ENCODE results near the gene AXL.
"Not testable (repeated sequence)": the region's sequence is repeated elsewhere in the genome, so short reads cannot be mapped to it uniquely, and the experiment has no call there.

AXL gene

DNA sequence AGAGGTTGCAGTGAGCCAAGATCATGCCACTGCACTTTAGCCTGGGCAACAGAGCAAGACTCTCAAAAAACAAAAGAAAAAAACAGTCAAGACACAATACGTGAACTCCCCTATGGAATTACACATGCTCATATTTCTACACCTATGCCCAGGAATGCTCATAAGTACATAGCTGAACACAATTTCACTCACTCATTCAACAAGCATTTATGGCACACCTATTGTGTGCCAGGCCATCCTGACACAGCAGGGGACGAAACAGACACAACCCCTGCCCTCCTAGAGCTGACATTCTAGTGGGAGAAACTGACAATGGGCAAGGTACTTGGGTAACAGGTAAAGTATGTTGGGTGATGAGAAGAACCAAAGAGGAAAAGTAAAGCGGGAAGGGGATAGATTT, 9.5 kb downstream of the AXL start:
- Histone ChIP-seq H3K4me3 (ENCODE audit: low read length) (no peak overlapping the region), H3K36me3 (ENCODE audit: insufficient read depth, low read depth, low read length) (no peaks in the 10 kb centered on the region), H3K27ac (ENCODE audit: low read length) (no peak overlapping the region), H3K27me3 (ENCODE audit: insufficient read depth, low read length) (no peaks in the 10 kb centered on the region), H3K4me1 (ENCODE audit: insufficient read depth, low read length) (peaks cover 16% of the 10 kb centered on the region), H3K9me3 (ENCODE audit: insufficient read depth, low read depth, low read length) (no peaks in the 10 kb centered on the region), H3K9ac (ENCODE audit: low read depth, low read length) (no peak overlapping the region)

DNA sequence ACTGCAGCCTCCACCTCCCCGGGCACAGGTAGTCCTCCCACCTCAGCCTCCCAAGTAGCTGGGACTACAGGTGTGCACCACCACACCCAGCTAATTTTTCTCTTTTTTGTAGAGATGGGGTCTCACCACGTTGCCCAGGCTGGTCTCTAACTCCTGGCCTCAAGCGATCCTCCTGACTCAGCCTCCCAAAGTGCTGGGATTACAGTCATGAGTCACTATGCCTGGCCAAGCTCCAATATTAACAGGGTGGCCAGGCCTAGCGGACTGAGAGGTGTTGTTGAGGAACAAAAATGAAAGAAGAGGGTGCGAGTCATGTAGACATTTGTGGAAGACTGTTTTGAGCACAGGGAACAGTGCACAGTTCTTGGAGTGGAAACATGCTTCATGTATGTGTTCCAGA, 10.3 kb downstream of the AXL start:
- not testable (repeated sequence) for H3K4me1 ChIP-seq (ENCODE audit: insufficient read depth, low read length); H3K27me3 ChIP-seq (ENCODE audit: insufficient read depth, low read length); H3K4me3 ChIP-seq (ENCODE audit: low read length); H3K9ac ChIP-seq (ENCODE audit: low read depth, low read length); H3K9me3 ChIP-seq (ENCODE audit: insufficient read depth, low read depth, low read length); H3K36me3 ChIP-seq (ENCODE audit: insufficient read depth, low read depth, low read length); H3K27ac ChIP-seq (ENCODE audit: low read length)

DNA sequence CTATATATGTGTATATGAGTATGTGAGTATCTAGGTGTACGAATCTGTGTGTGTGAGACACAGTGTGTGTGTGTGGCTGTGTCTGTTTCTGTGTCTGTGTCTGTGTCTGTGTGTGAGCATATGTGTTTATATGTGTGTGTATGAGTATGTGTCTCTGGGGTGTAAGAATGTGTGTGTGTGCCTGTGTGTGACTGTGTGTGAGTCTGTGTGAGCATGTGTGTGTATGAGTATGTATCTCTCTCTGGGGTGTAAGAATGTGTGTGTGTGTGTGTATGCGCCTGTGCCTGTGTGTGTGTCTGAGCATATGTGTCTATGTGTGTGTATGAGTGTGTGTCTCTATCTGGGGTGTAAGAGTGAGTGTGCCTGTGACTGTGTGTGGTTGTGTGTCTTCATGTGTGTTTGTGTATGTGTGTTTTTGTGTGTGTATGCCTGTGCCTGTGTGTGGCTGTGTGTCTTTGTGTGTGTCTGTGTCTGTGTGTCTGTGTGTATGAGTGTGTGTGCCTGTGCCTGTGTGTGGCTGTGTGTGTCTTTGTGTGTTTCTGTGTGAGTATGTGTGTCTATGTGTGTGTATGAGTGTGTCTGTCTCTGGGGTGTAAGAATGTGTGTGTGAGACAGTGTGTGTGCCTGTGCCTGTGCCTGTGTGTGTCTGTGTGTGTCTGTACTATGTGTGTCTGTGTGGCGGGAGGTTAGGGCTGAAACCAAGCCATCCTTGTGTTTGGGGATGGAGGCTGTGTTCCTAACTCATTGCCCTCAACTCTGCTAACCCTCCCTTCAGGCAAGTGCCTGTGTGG, 11.2 kb downstream of the AXL start:
- H3K4me3 ChIP-seq (ENCODE audit: low read length) = no peak overlapping the region
- H3K27ac ChIP-seq (ENCODE audit: low read length) = no peak overlapping the region
- H3K36me3 ChIP-seq (ENCODE audit: insufficient read depth, low read depth, low read length) = peaks cover 6% of the 10 kb centered on the region
- H3K9me3 ChIP-seq (ENCODE audit: insufficient read depth, low read depth, low read length) = no peaks in the 10 kb centered on the region
- H3K4me1 ChIP-seq (ENCODE audit: insufficient read depth, low read length) = peaks cover 9% of the 10 kb centered on the region
- H3K9ac ChIP-seq (ENCODE audit: low read depth, low read length) = no peak overlapping the region
- H3K27me3 ChIP-seq (ENCODE audit: insufficient read depth, low read length) = no peaks in the 10 kb centered on the region

DNA sequence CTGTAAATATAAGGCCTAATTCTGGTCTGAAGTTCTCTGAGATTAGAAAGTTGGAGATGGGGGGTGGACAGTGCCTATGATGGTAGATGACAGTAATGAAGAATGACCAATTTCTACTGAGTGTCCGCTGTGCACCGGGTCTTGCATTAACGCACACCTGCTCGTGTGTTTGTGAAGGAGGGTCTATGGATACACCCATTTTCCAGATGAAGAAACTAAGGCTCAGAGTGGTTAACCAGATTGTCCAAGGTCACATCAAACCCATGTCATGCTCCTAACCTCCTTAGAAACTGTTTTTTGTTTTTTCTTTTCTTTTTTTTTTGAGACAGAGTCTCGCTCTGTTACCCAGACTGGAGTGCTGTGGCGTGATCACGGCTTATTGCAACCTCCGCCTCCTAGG, 13.7 kb downstream of the AXL start:
- peaks cover 6% of the 10 kb centered on the region for H3K36me3 ChIP-seq (ENCODE audit: insufficient read depth, low read depth, low read length)

DNA sequence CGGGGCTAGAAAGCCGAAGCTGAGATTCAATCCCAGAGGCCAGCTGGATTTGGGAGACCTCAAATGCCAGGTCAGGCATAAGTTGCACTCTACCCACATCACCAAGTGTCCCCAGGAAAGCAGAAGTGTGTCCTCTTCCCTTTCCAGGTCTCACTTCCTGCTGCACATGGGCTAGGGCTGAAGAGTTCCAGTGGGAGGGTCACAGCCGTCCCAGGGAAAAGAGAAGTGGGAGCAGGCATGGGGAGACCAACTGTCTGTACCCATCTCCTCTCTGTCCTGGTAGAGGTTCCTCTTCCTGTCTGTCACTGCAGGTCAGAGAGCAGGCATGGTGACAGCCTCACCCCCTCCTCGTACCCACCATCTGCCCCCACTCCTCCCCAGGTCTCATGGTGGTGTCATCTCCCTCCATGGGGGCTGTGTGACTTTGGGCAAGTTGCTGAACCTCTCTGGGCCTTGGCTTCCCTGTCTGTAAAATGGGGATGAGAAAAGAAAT, 14.8 kb downstream of the AXL start:
- no peaks in the 10 kb centered on the region for H3K27me3 ChIP-seq (ENCODE audit: insufficient read depth, low read length)
- no peak overlapping the region for H3K9ac ChIP-seq (ENCODE audit: low read depth, low read length)
- no peaks in the 10 kb centered on the region for H3K4me1 ChIP-seq (ENCODE audit: insufficient read depth, low read length)
- H3K36me3 ChIP-seq (ENCODE audit: insufficient read depth, low read depth, low read length) = peaks cover 6% of the 10 kb centered on the region
- no peaks in the 10 kb centered on the region for H3K9me3 ChIP-seq (ENCODE audit: insufficient read depth, low read depth, low read length)
- no peak overlapping the region for H3K4me3 ChIP-seq (ENCODE audit: low read length)
- H3K27ac ChIP-seq (ENCODE audit: low read length) = no peak overlapping the region

More for the DNA sequence above, 13.7 kb downstream of the AXL start:
- Histone ChIP-seq H3K9me3 (ENCODE audit: insufficient read depth, low read depth, low read length) (no peaks in the 10 kb centered on the region), H3K4me1 (ENCODE audit: insufficient read depth, low read length) (no peaks in the 10 kb centered on the region), H3K9ac (ENCODE audit: low read depth, low read length) (no peak overlapping the region), H3K27ac (ENCODE audit: low read length) (no peak overlapping the region), H3K4me3 (ENCODE audit: low read length) (no peak overlapping the region), H3K27me3 (ENCODE audit: insufficient read depth, low read length) (no peaks in the 10 kb centered on the region)

DNA sequence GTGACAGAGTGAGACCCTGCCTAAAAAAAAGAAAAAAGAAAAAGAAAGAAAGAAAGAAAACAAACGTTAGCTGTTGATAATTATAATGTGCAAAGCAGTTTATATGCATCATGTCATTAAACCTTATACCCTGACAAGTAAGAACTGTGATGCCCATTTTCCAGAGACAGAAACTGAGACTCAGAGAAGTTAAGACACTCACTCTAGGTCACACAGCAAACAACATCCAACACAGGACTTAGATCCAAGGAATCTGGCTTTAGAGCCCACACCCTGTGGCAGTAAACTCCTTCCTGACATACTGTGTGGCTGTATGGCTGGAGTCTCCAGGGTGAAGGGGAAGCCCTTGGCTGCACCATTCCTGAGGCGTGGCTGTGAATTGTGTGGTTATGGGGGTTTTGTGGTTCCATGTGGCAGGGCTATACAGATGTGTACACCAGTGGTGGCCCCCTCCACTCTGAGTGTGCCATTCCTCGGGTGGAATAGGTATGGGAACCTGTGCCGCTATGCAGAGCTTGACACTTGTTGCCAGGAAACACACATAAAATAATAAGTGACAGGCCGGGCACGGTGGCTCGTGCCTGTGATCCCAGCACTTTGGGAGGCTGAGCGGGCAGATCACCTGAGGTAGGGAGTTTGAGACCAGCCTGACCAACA, 15.6 kb downstream of the AXL start:
- Histone ChIP-seq H3K9ac (ENCODE audit: low read depth, low read length) (no peak overlapping the region), H3K27me3 (ENCODE audit: insufficient read depth, low read length) (no peaks in the 10 kb centered on the region)

DNA sequence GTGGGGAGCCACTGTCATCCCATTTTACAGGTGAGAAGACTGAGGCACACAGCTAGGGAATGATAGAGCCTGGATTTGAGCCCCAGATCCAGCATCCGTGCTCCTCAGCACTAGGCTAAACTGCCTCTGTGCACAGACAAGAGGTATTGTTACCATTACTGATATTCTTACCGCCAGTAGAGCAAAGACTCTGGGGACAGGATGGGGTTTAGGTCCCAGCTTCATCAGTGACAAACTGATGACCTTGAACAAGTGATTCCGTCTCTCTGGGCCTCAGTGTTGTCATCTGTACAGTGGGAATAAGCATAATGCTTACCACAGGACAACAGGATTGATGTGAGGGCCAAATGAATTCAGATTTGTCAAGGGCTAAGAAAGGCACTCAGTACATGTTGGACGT, 16.5 kb downstream of the AXL start:
- Histone ChIP-seq H3K27ac (ENCODE audit: low read length) (no peak overlapping the region), H3K36me3 (ENCODE audit: insufficient read depth, low read depth, low read length) (peaks cover 16% of the 10 kb centered on the region), H3K9me3 (ENCODE audit: insufficient read depth, low read depth, low read length) (no peaks in the 10 kb centered on the region), H3K4me3 (ENCODE audit: low read length) (no peak overlapping the region), H3K9ac (ENCODE audit: low read depth, low read length) (no peak overlapping the region), H3K27me3 (ENCODE audit: insufficient read depth, low read length) (no peaks in the 10 kb centered on the region), H3K4me1 (ENCODE audit: insufficient read depth, low read length) (no peaks in the 10 kb centered on the region)

More for the DNA sequence above, 15.6 kb downstream of the AXL start:
- Histone ChIP-seq H3K27ac (ENCODE audit: low read length) (no peak overlapping the region), H3K36me3 (ENCODE audit: insufficient read depth, low read depth, low read length) (peaks cover 12% of the 10 kb centered on the region), H3K4me3 (ENCODE audit: low read length) (no peak overlapping the region), H3K9me3 (ENCODE audit: insufficient read depth, low read depth, low read length) (no peaks in the 10 kb centered on the region), H3K4me1 (ENCODE audit: insufficient read depth, low read length) (no peaks in the 10 kb centered on the region)

DNA sequence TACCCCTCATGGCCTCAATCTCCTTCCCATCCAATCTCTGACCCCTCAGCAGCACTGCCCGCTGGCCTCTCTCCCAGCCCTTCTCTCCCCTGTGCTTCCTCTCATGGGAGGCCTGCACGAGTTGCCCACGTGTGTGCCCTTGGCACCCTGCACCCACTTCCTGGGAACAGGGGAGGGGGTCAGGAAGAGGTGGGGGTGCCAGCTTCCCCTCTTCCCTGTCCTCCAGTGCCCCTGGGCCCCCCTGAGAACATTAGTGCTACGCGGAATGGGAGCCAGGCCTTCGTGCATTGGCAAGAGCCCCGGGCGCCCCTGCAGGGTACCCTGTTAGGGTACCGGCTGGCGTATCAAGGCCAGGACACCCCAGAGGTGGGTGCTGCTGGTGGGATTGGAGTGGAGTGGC, 19.2 kb downstream of the AXL start:
- Histone ChIP-seq H3K9me3 (ENCODE audit: insufficient read depth, low read depth, low read length) (no peaks in the 10 kb centered on the region), H3K4me1 (ENCODE audit: insufficient read depth, low read length) (no peaks in the 10 kb centered on the region), H3K9ac (ENCODE audit: low read depth, low read length) (no peak overlapping the region), H3K4me3 (ENCODE audit: low read length) (no peak overlapping the region), H3K27ac (ENCODE audit: low read length) (no peak overlapping the region), H3K27me3 (ENCODE audit: insufficient read depth, low read length) (no peaks in the 10 kb centered on the region), H3K36me3 (ENCODE audit: insufficient read depth, low read depth, low read length) (peaks cover 35% of the 10 kb centered on the region)

DNA sequence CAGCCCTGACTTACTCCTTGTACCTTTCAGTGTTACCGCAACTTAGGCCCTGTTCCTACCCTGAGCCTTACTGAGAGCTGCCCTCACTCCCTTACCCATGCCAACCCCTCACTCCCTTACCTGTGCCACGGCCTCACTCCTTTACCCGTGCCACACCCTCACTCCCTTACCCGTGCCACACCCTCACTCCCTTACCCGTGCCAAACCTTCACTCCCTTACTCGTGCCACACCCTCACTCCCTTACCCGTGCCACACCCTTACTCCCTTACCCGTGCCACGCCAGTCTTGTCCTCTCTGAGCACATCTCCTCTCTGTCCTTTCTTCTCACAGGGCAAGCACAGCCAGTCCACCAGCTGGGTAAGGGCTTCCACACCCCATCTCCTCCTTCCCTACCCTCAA, 20.3 kb downstream of the AXL start:
- Histone ChIP-seq H3K36me3 (ENCODE audit: insufficient read depth, low read depth, low read length) (peaks cover 34% of the 10 kb centered on the region), H3K9me3 (ENCODE audit: insufficient read depth, low read depth, low read length) (no peaks in the 10 kb centered on the region), H3K9ac (ENCODE audit: low read depth, low read length) (no peak overlapping the region), H3K4me3 (ENCODE audit: low read length) (no peak overlapping the region), H3K27me3 (ENCODE audit: insufficient read depth, low read length) (no peaks in the 10 kb centered on the region), H3K27ac (ENCODE audit: low read length) (no peak overlapping the region), H3K4me1 (ENCODE audit: insufficient read depth, low read length) (no peaks in the 10 kb centered on the region)

DNA sequence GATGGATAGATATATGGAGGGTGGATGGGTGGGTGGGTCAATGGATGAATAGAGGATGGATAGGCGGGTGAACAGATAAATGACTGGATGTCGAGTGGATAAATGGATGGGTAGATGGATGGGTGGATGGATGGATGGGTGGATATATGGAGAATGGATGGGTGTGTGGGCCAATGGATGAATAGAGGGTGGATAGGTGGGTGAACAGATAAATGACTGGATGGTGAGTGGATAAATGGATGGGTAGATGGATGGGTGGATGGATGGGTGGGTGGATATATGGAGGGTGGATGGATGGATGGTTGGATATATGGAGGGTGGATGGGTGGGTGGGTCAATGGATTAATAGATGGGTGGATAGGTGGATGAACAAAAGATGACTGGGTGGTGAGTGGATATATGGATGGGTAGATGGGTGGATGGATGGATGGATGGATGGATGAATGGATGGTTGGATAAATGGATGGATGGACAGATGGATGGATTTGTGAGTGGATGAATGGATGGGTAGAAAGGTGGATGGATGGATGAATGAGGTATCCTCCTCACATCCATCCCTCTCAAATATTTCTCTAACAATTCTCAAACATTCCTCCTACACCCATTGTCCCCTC, 21.0 kb downstream of the AXL start:
- Histone ChIP-seq H3K4me3 (ENCODE audit: low read length) (no peak overlapping the region), H3K36me3 (ENCODE audit: insufficient read depth, low read depth, low read length) (peaks cover 41% of the 10 kb centered on the region)

DNA sequence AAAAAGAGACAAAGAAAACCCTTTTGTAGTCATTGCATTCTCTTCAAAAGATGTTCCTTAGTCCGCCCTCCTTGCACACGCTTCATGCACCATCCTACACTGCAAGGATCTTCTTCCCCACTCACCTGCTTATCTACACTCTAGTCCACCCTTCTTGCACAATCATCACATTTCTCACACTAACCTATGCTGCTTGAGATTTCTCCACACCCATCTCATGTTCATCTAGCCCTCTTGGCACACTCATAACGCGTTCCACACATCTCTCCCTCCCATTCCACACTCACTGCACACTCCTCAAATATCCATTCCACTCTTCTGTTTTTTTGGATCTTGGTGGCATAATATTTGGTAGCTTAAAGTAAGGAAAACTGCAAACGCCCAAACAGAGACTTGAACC, 22.8 kb downstream of the AXL start:
- H3K36me3 ChIP-seq (ENCODE audit: insufficient read depth, low read depth, low read length) = peaks cover 49% of the 10 kb centered on the region

More for the DNA sequence above, 21.0 kb downstream of the AXL start:
- H3K9ac ChIP-seq (ENCODE audit: low read depth, low read length) = no peak overlapping the region
- H3K27me3 ChIP-seq (ENCODE audit: insufficient read depth, low read length) = no peaks in the 10 kb centered on the region
- no peaks in the 10 kb centered on the region for H3K9me3 ChIP-seq (ENCODE audit: insufficient read depth, low read depth, low read length)
- H3K4me1 ChIP-seq (ENCODE audit: insufficient read depth, low read length) = no peaks in the 10 kb centered on the region
- no peak overlapping the region for H3K27ac ChIP-seq (ENCODE audit: low read length)

DNA sequence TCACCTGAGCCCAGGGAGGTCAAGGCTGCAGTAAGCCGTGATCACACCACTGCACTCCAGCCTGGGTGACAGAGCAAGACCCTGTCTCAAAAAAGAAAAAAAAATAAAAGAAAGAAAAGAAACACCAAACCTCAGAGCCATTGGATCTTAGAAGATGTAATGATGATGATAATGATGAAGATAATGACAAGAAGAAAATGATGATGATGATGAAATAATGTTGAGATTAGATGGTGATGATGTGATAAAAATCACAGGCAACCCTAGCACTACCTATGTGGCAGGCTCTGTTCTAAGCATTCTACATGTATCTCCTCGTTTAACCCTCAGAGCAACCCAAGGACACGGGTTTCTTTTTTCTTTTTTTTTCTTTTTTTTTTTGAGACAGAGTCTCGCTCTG, 25.1 kb downstream of the AXL start:
- Histone ChIP-seq H3K9me3 (ENCODE audit: insufficient read depth, low read depth, low read length) (no peaks in the 10 kb centered on the region), H3K27me3 (ENCODE audit: insufficient read depth, low read length) (no peaks in the 10 kb centered on the region), H3K4me3 (ENCODE audit: low read length) (no peak overlapping the region), H3K4me1 (ENCODE audit: insufficient read depth, low read length) (no peaks in the 10 kb centered on the region), H3K27ac (ENCODE audit: low read length) (no peak overlapping the region), H3K9ac (ENCODE audit: low read depth, low read length) (no peak overlapping the region), H3K36me3 (ENCODE audit: insufficient read depth, low read depth, low read length) (peaks cover 61% of the 10 kb centered on the region)

More for the DNA sequence above, 22.8 kb downstream of the AXL start:
- no peak overlapping the region for H3K9ac ChIP-seq (ENCODE audit: low read depth, low read length)
- no peaks in the 10 kb centered on the region for H3K9me3 ChIP-seq (ENCODE audit: insufficient read depth, low read depth, low read length)
- no peaks in the 10 kb centered on the region for H3K4me1 ChIP-seq (ENCODE audit: insufficient read depth, low read length)
- H3K27me3 ChIP-seq (ENCODE audit: insufficient read depth, low read length) = no peaks in the 10 kb centered on the region
- no peak overlapping the region for H3K27ac ChIP-seq (ENCODE audit: low read length)
- H3K4me3 ChIP-seq (ENCODE audit: low read length) = no peak overlapping the region

Data from iPS-20b (cell line).